ENCODE data around the gene DUXA.
"Not testable (repeated sequence)": the region's sequence is repeated elsewhere in the genome, so short reads cannot be mapped to it uniquely, and the experiment has no call there.

The DUXA gene

DNA sequence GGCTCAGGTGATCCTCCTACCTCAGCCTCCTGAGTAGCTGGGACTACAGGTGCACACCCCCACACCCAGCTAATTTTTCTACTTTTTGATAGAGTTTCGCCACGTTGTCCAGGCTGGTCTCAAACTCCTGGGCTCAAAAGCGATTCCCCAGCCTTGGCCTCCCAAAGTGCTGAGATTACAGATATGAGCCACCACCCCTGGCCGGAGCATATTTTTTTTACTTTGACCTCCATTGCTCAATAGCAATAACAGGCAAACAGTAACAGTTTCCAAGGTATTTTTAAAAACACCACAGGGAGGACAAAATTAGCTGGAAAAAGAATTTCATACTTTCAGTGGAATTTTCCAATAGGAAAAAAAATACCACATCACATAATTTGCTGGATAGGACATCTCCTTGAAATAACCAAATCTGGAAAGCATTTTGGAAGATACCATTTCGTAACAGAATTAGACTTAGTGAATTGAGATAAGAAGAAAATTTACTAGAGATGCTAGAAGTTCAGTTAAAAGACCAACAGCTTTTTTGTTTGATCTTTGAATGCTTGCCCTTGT lies 5.2 kb downstream of the DUXA start:
- H3K4me1 ChIP-seq (ENCODE audit: control insufficient read depth, insufficient read depth, low read length), result no peaks in the 10 kb centered on the region
- no peak overlapping the region for H3K27ac ChIP-seq (ENCODE audit: low read depth, low read length)
- no peak overlapping the region for H3K9ac ChIP-seq (ENCODE audit: low read depth, low read length)
- peaks cover 62% of the 10 kb centered on the region for H3K9me3 ChIP-seq (ENCODE audit: control insufficient read depth, insufficient read depth, low read length)
- no peaks in the 10 kb centered on the region for H3K27me3 ChIP-seq (ENCODE audit: control insufficient read depth, insufficient read depth, low read length)
- H3K36me3 ChIP-seq (ENCODE audit: control insufficient read depth, insufficient read depth, low read length), result no peaks in the 10 kb centered on the region
- H3K4me3 ChIP-seq (ENCODE audit: low read depth, low read length), result no peak overlapping the region

DNA sequence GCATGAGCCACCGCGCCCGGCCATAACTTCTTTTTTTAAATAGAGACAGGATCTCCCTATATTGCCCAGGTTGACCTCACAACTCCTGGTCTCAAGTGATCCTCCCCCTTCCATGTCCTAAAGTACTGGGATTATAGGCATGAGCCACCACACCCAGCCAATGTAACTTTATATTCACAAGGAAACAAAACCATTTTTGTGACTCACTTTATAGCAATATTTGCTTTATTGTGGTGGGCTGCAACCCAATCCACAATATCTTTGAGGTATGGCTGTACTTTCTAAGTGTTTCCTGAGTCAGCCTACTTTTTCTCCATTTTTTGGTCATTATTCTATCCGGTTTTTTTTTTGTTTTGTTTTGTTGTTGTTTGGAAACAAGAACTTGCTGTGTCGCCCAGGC lies 14.4 kb downstream of the DUXA start:
- H3K27me3 ChIP-seq (ENCODE audit: control insufficient read depth, insufficient read depth, low read length), result no peaks in the 10 kb centered on the region
- H3K27ac ChIP-seq (ENCODE audit: low read depth, low read length), result no peak overlapping the region
- H3K4me3 ChIP-seq (ENCODE audit: low read depth, low read length), result no peak overlapping the region
- H3K36me3 ChIP-seq (ENCODE audit: control insufficient read depth, insufficient read depth, low read length), result no peaks in the 10 kb centered on the region
- peaks cover 62% of the 10 kb centered on the region for H3K9me3 ChIP-seq (ENCODE audit: control insufficient read depth, insufficient read depth, low read length)
- no peaks in the 10 kb centered on the region for H3K4me1 ChIP-seq (ENCODE audit: control insufficient read depth, insufficient read depth, low read length)
- H3K9ac ChIP-seq (ENCODE audit: low read depth, low read length), result no peak overlapping the region

DNA sequence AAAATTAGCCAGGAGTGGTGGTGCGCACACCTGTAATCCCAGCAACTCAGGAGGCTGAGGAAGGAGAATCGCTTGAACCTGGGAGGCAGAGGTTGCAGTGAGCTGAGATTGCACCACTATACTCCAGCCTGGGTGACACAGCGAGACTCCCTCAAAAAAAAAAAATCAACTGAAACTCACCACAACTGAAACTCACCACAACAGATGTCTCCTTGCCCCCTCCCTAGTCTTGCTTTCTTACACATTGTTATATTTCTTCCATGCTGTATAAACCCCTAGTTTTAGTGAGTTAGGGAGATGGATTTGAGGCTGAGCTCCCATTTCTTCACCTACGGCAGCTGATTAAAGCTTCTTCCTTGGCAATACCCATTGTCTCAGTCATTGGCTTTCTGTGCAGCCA lies 25.6 kb downstream of the DUXA start:
- Histone ChIP-seq H3K9ac (ENCODE audit: low read depth, low read length) (no peak overlapping the region), H3K4me3 (ENCODE audit: low read depth, low read length) (no peak overlapping the region), H3K4me1 (ENCODE audit: control insufficient read depth, insufficient read depth, low read length) (no peaks in the 10 kb centered on the region), H3K27me3 (ENCODE audit: control insufficient read depth, insufficient read depth, low read length) (no peaks in the 10 kb centered on the region), H3K27ac (ENCODE audit: low read depth, low read length) (no peak overlapping the region), H3K36me3 (ENCODE audit: control insufficient read depth, insufficient read depth, low read length) (no peaks in the 10 kb centered on the region), H3K9me3 (ENCODE audit: control insufficient read depth, insufficient read depth, low read length) (peaks cover 76% of the 10 kb centered on the region)

DNA sequence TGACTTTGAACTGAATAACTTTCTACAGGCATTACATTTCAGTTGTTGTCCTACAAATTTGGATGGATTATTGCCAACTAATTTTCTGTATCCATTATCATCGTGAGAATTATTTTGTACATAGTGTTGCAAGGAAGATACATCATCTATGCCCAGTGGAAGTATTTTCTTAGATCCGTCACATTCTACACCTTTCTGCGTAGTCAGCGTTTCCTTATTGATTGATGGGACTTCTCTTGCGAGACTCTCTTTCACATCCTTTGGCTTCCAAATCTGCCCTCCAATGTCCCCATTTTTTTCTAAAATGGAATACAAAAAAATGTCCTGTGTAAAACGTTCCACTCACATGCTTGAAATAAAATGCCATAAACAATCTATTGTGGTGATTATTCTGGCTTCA lies 31.5 kb downstream of the DUXA start:
- Histone ChIP-seq H3K9ac (ENCODE audit: low read depth, low read length) (no peak overlapping the region), H3K36me3 (ENCODE audit: control insufficient read depth, insufficient read depth, low read length) (no peaks in the 10 kb centered on the region), H3K27ac (ENCODE audit: low read depth, low read length) (no peak overlapping the region), H3K4me1 (ENCODE audit: control insufficient read depth, insufficient read depth, low read length) (no peaks in the 10 kb centered on the region), H3K4me3 (ENCODE audit: low read depth, low read length) (no peak overlapping the region), H3K9me3 (ENCODE audit: control insufficient read depth, insufficient read depth, low read length) (peaks cover 77% of the 10 kb centered on the region), H3K27me3 (ENCODE audit: control insufficient read depth, insufficient read depth, low read length) (no peaks in the 10 kb centered on the region)

- H3K9ac ChIP-seq (ENCODE audit: low read depth, low read length); H3K36me3 ChIP-seq (ENCODE audit: control insufficient read depth, insufficient read depth, low read length); H3K27me3 ChIP-seq (ENCODE audit: control insufficient read depth, insufficient read depth, low read length); H3K4me1 ChIP-seq (ENCODE audit: control insufficient read depth, insufficient read depth, low read length); H3K4me3 ChIP-seq (ENCODE audit: low read depth, low read length); H3K27ac ChIP-seq (ENCODE audit: low read depth, low read length): not testable (repeated sequence)
- H3K9me3 ChIP-seq (ENCODE audit: control insufficient read depth, insufficient read depth, low read length), result peaks cover 85% of the 10 kb centered on the region
These were observed 39.9 kb downstream of the DUXA start for GRCh38 chr19:57127403-57127802.

DNA sequence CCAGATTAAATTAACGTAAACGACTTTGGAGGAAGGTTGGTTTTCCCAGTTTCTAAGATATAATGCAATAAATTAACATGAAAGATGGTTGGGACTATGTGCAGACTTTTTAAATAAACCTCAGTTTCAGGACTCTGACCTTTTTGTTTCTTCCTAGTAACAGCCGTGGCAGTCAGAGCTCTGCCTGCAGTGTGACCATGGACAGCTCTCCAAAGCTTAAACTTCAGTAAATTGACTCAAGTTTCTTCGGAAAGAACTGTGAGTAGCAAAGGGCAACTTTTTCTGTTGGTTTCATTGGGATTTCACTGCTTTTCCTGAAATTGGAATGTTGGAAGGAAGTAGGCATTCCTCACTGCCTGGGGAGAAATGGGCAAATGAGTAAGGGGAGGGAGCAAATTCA lies 43.4 kb downstream of the DUXA start:
- H3K9ac ChIP-seq (ENCODE audit: low read depth, low read length), result no peak overlapping the region
- H3K4me1 ChIP-seq (ENCODE audit: control insufficient read depth, insufficient read depth, low read length), result no peaks in the 10 kb centered on the region
- H3K27me3 ChIP-seq (ENCODE audit: control insufficient read depth, insufficient read depth, low read length), result no peaks in the 10 kb centered on the region
- no peaks in the 10 kb centered on the region for H3K36me3 ChIP-seq (ENCODE audit: control insufficient read depth, insufficient read depth, low read length)
- peaks cover 73% of the 10 kb centered on the region for H3K9me3 ChIP-seq (ENCODE audit: control insufficient read depth, insufficient read depth, low read length)
- no peak overlapping the region for H3K27ac ChIP-seq (ENCODE audit: low read depth, low read length)
- no peak overlapping the region for H3K4me3 ChIP-seq (ENCODE audit: low read depth, low read length)

GRCh38 chr19:57118848-57119247 lies 48.4 kb downstream of the DUXA start:
- Histone ChIP-seq H3K9me3 (ENCODE audit: control insufficient read depth, insufficient read depth, low read length) (peaks cover 80% of the 10 kb centered on the region), H3K9ac (ENCODE audit: low read depth, low read length) (no peak overlapping the region), H3K27ac (ENCODE audit: low read depth, low read length) (no peak overlapping the region)

GRCh38 chr19:57113501-57113900 lies 53.8 kb downstream of the DUXA start:
- not testable (repeated sequence) for H3K4me1 ChIP-seq (ENCODE audit: control insufficient read depth, insufficient read depth, low read length); H3K36me3 ChIP-seq (ENCODE audit: control insufficient read depth, insufficient read depth, low read length); H3K4me3 ChIP-seq (ENCODE audit: low read depth, low read length); H3K9ac ChIP-seq (ENCODE audit: low read depth, low read length); H3K27me3 ChIP-seq (ENCODE audit: control insufficient read depth, insufficient read depth, low read length); H3K27ac ChIP-seq (ENCODE audit: low read depth, low read length)
- H3K9me3 ChIP-seq (ENCODE audit: control insufficient read depth, insufficient read depth, low read length), result peaks cover 78% of the 10 kb centered on the region

More at GRCh38 chr19:57118848-57119247, 48.4 kb downstream of the DUXA start:
- H3K4me1 ChIP-seq (ENCODE audit: control insufficient read depth, insufficient read depth, low read length), result no peaks in the 10 kb centered on the region
- H3K4me3 ChIP-seq (ENCODE audit: low read depth, low read length), result no peak overlapping the region
- H3K27me3 ChIP-seq (ENCODE audit: control insufficient read depth, insufficient read depth, low read length), result no peaks in the 10 kb centered on the region
- H3K36me3 ChIP-seq (ENCODE audit: control insufficient read depth, insufficient read depth, low read length), result no peaks in the 10 kb centered on the region

GRCh38 chr19:57111329-57111644 lies 56.0 kb downstream of the DUXA start:
- peaks cover 72% of the 10 kb centered on the region for H3K9me3 ChIP-seq (ENCODE audit: control insufficient read depth, insufficient read depth, low read length)

GRCh38 chr19:57110592-57111328 lies 56.5 kb downstream of the DUXA start:
- no peaks in the 10 kb centered on the region for H3K36me3 ChIP-seq (ENCODE audit: control insufficient read depth, insufficient read depth, low read length)
- H3K9ac ChIP-seq (ENCODE audit: low read depth, low read length), result no peak overlapping the region
- no peaks in the 10 kb centered on the region for H3K4me1 ChIP-seq (ENCODE audit: control insufficient read depth, insufficient read depth, low read length)
- H3K27ac ChIP-seq (ENCODE audit: low read depth, low read length), result no peak overlapping the region
- no peaks in the 10 kb centered on the region for H3K27me3 ChIP-seq (ENCODE audit: control insufficient read depth, insufficient read depth, low read length)
- H3K9me3 ChIP-seq (ENCODE audit: control insufficient read depth, insufficient read depth, low read length), result peaks cover 72% of the 10 kb centered on the region
- H3K4me3 ChIP-seq (ENCODE audit: low read depth, low read length), result no peak overlapping the region

More at GRCh38 chr19:57111329-57111644, 56.0 kb downstream of the DUXA start:
- Histone ChIP-seq H3K4me3 (ENCODE audit: low read depth, low read length) (no peak overlapping the region), H3K27me3 (ENCODE audit: control insufficient read depth, insufficient read depth, low read length) (no peaks in the 10 kb centered on the region), H3K9ac (ENCODE audit: low read depth, low read length) (no peak overlapping the region), H3K4me1 (ENCODE audit: control insufficient read depth, insufficient read depth, low read length) (no peaks in the 10 kb centered on the region), H3K27ac (ENCODE audit: low read depth, low read length) (no peak overlapping the region), H3K36me3 (ENCODE audit: control insufficient read depth, insufficient read depth, low read length) (no peaks in the 10 kb centered on the region)

- no peak overlapping the region for H3K27ac ChIP-seq (ENCODE audit: low read depth, low read length)
- no peaks in the 10 kb centered on the region for H3K27me3 ChIP-seq (ENCODE audit: control insufficient read depth, insufficient read depth, low read length)
- peaks cover 61% of the 10 kb centered on the region for H3K9me3 ChIP-seq (ENCODE audit: control insufficient read depth, insufficient read depth, low read length)
- H3K9ac ChIP-seq (ENCODE audit: low read depth, low read length), result no peak overlapping the region
- H3K4me3 ChIP-seq (ENCODE audit: low read depth, low read length), result no peak overlapping the region
- no peaks in the 10 kb centered on the region for H3K36me3 ChIP-seq (ENCODE audit: control insufficient read depth, insufficient read depth, low read length)
- no peaks in the 10 kb centered on the region for H3K4me1 ChIP-seq (ENCODE audit: control insufficient read depth, insufficient read depth, low read length)
These were observed 60.5 kb downstream of the DUXA start for GRCh38 chr19:57106722-57107235.
